HG02938 (cell line): ENCODE measurements around the gene PRR9.

Source experiments
- ATAC-seq: cut with Tn5 transposase; IDR thresholded peaks from one replicate; pipeline ENCODE4 v1.9.1; 2021; ENCODE audit warnings: mild to moderate bottlenecking, moderate library complexity; ENCODE audit not compliant: unreplicated experiment

Gene PRR9

DNA sequence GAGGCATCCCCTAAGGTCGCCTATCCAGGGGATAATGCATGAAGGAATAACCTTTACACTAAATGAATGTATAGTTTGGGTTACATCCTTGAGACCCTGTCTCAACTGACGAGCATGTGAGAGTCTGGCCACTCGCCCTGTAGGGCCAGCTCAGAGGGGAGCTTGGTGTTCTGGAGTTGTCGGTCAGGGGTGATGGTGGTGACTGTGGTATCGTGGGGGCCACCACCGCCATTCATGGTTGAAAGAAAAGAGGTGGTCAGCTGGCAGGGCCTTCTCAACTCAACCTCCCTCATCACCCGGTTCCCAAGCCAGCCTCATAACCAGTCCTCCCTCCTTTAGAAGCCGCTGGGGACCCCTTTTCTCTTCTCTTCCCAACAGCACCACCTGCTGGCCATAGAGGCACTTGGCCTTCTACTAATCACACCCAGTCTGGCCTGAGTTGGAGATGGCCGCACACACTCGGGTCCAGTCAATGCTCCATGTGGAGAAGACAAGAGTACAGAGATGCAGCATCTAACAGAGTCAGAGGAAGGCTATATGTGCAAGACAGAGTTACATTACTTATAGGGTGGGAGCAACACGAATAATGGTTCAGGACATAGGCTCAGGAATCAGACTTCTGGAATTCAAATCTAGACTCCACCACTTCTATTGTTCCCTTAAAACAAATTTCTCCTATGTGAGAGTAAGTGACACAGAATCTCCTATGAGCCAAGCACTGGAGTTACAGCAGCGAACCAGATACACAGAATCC lies 11.9 kb downstream of the PRR9 start:
- ATAC-seq: peak; percentile 55

DNA sequence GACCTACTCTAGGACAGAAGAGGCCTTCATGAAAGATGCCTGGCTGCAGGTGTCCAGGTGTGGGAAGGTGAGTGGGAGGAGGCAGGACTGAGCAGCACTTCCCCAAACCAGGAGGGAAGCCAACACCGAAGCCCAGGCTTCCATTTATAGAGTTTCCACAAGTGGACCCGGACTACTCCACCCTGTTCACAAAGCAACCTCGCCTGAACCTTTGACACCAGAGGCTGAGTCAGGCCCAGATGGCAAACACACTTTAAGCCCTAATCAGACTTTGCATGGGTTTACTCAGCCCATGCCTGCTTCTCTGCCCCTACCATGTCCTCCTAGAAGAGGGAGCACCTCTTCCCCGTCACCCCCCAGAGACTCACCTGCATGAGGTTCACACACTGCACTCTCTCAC lies 14.0 kb downstream of the PRR9 start:
- ATAC-seq: no peak

DNA sequence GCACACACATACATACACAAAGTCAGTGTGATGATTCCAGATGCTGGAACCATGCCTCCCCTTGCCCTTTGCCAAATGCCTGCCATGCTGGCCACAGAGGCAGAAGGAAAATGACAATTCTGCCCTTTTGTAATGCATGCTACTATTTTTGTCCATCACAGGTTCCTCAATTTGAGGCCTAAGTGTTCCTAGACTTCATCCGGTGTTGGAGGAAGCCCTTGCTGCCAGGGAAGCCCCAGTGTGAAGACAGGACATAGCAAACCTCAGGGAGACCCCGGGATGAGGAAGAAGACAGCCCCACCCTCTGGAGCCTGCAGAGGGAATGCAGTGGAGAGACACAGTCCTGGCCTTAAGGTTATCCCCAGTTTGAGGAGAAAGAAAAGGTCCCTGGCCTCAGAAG lies 14.4 kb downstream of the PRR9 start:
- no peak for ATAC-seq

DNA sequence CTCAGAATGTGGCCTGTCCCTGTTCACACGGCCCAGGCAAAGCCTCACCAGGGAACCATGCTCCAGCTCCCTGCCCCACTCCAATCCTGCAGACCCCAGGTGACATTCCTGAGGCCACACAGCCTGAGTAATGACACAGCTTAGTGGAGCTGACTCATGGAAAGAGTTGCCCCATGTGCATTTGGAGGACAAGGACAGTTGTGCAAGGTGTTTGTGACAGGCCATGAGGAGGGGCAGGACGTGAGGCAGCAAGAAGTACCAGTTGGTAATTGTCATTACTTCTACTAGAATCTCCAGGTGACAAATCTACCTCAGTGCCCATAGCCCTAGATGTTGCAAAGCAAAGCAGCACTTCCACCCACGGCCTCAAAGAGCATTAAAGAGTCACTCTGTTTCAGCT lies 15.2 kb downstream of the PRR9 start:
- no peak for ATAC-seq

DNA sequence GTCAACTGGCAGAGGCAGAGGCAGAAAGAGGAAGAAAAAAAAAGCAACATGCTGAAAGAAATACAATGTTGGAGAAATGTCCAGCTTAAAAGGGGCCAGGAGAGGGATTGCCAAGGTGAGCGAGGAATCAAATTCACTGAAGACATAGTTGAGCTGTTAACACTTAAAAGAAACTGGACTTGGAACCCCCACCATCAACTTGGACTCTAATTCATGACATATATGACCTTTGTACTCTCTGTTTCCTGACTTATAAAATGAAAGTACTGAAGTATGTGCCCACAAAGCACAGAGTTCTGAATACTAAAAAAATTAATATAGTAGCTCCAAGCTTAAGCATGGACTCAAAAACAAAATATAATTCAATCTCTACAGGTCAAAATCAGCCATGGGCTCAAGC lies 16.1 kb downstream of the PRR9 start:
- no peak for ATAC-seq

DNA sequence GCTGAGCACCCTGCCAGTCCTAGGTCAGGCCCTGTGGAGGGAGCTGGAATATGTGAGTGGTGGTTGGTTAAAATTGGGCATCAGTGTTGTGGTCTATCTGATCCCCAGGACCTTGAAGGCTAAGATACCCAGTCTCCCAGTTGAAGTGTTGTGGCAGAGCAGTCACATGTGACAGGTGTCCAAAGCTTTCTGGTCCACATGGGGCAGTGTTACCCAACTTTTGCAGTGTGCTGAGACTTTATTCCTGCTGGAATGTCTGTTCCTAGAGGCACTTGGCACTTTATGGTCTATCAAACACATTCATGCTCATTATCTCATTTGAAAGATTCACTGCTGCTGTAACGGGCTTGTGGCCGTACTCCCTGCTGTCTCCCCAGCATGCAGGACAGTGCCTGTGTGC lies 21.1 kb downstream of the PRR9 start:
- ATAC-seq: no peak

DNA sequence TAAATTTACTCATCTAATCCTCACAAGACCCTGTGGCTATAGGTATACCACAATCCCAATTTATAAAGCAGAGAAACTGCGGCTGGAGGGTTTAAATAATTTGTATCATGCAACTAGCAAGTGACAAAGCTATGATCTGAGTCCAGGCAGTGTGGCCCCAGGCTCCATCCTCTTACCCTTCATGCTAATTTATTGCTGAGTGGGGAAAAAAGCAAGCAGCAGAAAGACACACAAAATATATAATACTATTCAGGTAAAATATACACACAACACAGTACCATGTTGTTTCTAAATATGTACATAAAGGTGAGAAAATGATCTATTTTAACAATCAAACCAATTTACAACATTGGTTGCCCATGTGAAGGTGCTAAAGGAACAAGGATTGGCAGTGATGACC lies 24.8 kb downstream of the PRR9 start:
- ATAC-seq: no peak

DNA sequence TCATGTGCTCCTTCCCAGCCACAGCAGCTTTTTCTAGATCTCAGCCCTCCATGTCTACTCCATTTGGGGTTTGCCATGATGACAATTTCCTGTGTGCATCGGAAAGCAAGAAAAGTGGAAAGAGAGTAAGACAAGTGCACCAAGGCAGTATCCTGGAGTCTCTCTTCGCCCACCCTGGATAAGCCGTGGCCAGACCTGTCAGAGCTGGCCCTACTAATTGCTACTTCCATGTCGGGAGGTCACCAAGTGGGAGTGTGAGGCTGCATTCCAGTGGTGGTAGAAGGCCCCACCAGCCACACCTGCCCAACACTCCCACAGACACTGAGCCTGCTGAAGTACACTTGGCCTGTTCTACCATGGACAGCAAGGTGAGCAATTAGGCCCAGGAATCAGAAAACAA lies 28.1 kb downstream of the PRR9 start:
- no peak for ATAC-seq

DNA sequence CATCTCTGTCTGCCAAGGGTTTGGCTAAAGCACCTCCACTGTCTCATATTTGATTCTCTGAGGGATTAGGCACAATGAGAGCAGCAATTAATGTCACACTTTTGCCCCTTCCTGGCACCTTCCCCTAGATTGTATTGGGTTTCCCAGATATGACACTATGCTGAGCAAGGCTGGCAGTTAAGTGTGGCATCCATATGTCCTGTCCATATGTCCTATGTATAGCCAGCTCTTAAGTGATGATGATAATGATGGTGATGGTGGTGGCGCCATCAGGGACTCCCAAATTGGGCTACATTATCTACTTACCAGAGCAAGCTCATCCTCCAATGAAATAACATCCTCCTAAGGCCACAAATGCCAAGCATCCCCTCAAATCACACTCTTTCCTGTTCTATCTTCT lies 28.6 kb downstream of the PRR9 start:
- ATAC-seq: no peak

DNA sequence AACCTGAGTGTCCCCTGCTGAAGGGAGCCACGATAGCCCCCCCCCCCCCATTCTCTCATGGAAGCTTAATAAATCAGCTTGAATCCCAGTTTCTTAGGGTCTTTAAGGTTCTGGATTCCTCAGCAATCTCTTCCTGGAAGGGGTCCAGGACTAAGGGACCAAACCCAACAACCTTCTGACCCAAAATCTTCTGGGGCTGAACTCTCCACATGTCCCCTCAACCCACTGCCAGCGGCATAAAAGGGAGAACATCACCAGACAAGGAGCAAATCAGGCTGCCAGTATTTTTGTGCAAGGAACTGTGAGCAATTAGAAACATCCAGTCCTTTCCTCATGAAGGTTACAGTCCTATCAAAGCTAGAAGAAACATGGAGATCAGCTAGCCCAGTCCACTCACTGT lies 29.4 kb downstream of the PRR9 start:
- ATAC-seq: no peak

DNA sequence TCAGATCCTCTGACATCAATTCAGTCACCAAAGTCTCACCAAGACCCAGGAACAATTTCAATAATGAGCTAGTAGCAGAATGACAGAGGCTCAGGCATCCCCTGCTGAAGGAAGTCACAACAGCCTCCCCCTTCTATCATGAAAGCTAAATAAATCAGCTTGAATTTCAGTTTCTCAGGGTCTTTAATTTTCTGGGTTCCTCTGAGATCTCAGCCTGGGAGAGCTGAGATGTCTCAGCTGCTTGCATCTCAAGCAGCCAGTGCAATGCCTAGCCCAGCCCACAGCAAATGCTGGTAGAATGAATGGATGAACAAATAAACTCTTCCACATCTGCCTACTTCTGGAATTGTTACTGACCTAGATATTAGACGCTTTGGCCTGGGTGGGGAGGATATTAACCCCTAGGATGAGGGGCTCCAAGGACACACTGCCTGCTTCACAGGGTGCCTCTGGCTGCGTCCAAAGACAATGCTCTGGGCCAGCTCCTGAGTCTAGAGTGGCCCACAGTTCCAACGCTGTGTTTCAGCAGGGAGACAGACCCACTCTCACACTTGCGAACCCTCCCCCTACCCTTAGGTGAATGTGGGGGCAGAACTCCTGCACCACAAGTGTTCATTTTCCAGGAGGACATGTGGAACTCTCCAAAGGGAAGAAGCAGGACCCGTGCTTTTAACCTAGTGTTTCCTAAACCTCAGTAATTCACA lies 30.9 kb downstream of the PRR9 start:
- no peak for ATAC-seq

DNA sequence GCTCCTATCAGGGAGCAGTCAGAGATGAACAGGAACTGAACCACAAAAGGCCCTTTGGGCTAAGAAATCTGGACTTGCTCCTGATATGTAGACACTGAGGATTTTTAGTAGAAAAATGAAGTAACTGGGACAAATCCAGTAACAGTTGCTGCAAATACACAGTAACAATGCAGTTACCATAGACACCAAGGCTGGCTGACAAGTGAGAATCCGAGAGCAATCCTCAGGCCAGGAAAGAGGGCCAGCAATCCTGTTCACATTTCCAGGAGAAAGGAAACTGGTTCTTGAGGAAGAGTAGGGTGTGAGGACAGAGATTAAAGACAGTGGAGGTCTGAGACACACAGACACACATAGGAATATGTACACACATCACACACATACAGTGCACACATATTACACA lies 32.8 kb downstream of the PRR9 start:
- ATAC-seq: no peak

DNA sequence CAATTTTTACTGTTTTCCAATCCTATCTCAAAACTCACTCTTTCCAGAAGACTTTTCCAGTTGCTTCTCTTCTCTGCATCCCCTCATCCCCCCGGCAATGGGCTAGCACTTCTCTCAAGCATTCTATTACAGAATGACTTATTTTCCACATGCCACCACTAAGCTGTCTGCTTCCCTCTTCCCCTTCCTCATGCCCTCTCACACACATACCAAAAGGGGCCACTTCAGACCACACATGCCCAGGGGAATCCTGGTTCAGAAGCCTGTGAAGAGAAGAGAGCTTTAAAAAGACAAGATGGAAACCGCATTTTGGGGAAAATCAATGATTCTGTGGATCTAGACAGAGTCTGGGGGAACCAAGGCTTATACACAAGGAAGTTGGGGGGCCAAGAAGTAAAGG lies 33.7 kb downstream of the PRR9 start:
- no peak for ATAC-seq

DNA sequence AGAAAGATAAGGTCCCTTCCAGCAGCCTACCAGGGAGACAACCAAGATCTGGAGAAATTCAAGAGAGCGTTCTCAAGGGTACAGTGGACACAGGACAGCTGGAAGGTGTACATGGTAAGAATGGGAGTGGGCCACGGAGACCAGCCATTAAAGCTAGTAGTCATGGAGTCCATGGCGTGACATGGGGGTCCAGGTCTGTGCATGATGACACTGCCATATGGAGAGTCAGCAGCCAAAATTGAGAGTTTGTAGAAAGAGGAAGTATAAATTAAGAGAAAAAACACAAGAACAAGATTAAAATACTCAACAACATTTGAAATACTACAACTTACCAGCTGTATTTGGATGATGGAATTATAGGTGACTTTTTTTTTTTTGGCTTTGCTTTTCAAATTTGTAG lies 34.2 kb downstream of the PRR9 start:
- ATAC-seq: no peak

DNA sequence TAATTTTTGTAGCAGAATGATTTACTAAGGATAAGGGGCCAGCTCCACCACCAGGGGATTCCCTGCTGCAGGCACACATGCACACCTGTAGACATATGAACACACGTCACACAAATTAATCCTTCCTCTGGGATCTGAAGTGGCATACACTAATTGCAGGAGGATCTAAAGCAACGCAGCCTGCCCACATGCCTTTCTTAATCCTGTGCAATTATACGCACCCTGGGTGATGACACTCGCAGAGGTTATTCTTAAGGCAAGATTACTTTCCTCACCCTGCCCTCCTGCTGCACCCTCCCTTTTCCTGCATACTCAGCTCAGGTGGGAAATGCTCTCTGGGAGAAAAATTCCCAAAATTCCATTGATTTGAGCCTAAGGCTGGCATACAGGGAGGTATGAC lies 34.6 kb downstream of the PRR9 start:
- ATAC-seq: no peak

DNA sequence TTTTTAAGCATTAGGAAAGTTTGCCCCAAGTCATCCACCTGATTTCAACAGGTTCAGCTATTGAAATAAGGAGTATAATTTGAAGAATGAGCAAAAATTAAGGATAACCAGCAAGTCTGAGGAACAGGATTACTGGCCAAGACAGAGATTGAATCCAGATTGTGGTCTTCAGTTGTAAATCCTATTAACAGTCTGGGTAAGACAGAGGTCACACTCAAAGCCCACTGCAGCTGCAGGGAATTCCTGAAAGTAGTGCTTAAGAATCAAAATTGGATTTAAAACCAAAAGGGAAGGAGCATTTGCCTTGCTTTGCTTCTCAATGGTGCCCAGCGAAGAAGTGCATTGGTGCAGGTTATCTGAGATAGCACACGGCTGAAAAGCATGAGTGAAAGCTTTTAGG lies 35.7 kb downstream of the PRR9 start:
- ATAC-seq: no peak

DNA sequence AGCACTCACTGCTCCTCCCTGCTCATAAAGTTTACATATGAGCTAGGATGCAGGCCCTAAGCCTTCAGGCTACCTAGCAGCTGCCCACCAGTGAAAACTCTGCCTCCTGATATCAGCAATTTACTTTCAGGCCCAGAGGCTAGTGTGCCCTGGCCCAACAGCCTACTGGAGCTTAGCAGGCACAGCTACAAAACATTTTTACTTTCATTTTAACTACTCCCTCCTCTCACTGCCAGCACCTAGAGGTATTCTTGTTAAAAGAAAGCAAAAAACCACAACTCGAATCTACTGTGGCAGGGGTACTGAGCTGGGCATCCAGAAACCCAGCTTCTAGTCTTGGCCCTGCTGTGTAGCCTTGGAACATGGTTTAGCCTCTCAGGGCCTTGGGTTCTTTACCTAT lies 36.3 kb downstream of the PRR9 start:
- no peak for ATAC-seq

DNA sequence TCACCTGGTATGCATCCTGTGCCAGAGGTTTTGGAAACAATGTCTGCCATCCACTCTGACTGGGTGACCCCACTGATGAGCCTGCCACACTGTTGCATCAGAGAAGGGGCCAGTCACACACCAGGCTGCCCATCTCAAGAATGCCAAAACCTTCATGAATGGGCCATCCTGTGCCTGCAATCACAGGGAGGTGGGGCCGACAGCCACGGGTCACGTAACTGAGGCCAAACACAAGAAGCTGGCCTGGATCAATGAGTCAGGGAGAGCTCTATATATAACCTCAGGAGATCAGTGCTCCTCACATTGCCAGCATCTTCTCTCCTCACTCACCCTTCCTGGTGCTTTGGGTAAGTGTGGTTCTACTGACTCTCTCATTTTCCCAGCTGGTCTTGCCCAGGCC lies 42.0 kb downstream of the PRR9 start, which contains the start of gene LORICRIN:
Gene LORICRIN, plus strand, starts transcription at position 301 of the 400 bp plus-strand sequence. CDS start 1,263 bp downstream, outside the sequence.
- ATAC-seq: no peak

DNA sequence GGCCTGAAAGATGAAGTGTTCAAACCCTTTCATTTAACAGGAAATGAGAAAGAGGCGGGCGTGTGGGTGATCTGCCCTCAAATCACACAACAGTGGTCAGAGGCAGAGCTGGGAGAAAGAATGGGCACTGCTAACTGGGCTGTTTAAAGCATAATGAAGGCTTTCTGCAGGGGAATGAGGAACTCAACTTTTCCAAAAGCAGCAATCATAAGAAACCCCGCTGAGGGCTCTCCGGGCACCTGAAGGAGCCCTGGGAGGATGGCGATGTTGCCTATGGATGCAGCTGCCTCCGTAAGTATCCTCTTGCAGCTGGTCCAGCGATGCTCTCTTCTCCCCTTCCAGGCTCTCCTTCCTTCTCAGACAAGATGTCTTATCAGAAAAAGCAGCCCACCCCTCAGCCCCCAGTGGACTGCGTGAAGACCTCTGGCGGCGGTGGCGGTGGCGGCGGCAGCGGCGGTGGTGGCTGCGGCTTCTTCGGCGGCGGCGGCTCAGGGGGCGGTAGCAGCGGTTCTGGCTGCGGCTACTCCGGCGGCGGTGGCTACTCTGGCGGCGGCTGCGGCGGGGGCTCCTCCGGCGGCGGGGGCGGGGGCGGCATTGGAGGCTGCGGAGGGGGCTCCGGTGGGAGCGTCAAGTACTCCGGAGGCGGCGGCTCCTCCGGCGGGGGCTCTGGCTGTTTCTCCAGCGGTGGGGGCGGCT lies 43.3 kb downstream of the PRR9 start:
- ATAC-seq: no peak

DNA sequence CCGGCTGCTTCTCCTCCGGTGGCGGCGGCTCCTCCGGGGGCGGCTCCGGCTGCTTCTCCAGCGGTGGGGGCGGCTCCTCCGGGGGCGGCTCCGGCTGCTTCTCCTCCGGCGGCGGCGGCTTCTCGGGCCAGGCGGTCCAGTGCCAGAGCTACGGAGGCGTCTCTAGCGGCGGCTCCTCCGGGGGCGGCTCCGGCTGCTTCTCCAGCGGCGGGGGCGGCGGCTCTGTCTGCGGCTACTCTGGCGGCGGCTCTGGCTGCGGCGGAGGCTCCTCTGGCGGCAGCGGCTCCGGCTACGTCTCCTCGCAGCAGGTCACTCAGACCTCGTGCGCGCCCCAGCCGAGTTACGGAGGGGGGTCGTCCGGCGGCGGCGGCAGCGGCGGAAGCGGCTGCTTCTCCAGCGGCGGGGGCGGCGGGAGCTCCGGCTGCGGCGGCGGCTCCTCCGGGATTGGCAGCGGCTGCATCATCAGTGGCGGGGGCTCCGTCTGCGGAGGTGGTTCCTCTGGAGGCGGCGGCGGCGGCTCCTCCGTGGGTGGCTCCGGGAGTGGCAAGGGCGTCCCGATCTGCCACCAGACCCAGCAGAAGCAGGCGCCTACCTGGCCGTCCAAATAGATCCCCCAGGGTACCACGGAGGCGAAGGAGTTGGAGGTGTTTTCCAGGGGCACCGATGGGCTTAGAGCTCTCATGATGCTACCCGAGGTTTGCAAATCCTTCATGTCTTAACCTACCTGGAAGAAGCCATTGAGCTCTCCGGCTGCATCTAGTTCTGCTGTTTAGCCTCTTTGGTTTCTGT lies 44.1 kb downstream of the PRR9 start:
- no peak for ATAC-seq

DNA sequence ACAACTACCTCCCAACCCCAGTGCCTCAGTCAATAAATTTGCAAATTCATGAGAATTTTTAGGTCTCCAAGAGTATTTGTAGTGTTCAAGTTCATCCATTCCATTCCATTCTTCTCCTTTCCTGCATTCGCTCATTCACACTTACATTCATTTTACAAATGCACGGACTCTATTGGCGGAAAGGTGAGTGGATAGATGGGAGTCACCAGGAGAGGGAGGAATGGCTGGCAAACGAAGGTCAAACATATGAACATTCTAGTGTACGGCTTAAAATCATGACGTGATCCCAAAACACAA lies 44.6 kb downstream of the PRR9 start:
- no peak for ATAC-seq
